Fibroblast of lung (primary cell): ENCODE measurements around the gene USF1. TPM values are rescaled to one million over a fixed set of nuclear protein-coding genes. Genes with fewer than 3 reads are reported as not detected.

Experiments used
- DNase-seq, 2 donors: peaks; one replicate each; pipeline versions ENCODE4 v3.0.0 to v3.0.0-alpha.2; 2010; ENCODE audit warnings: low read depth in 2 of 2
- H2AFZ ChIP-seq: 2 replicates; pipeline ENCODE4 v1.5.1; 2012; ENCODE audit warnings: low read length, control low read depth, inconsistent platforms
- H3K27ac ChIP-seq: 2 replicates; pipeline ENCODE4 v1.5.1; 2011; ENCODE audit warnings: low read length, control low read depth; ENCODE audit not compliant: insufficient read depth
- H3K27me3 ChIP-seq: 2 replicates; pipeline ENCODE4 v1.5.1; 2011; ENCODE audit warnings: mild to moderate bottlenecking, low read length; ENCODE audit not compliant: control insufficient read depth, insufficient read depth
- H3K36me3 ChIP-seq: 2 replicates; pipeline ENCODE4 v1.5.1; 2011; ENCODE audit warnings: low read length; ENCODE audit not compliant: control insufficient read depth, insufficient read depth
- H3K4me1 ChIP-seq: 2 replicates; pipeline ENCODE4 v1.5.1; 2011; ENCODE audit warnings: low read length; ENCODE audit not compliant: control insufficient read depth, insufficient read depth; ENCODE audit errors: extremely low read depth
- H3K4me2 ChIP-seq: 2 replicates; pipeline ENCODE4 v1.5.1; 2011; ENCODE audit warnings: low read length, control low read depth; ENCODE audit not compliant: insufficient read depth; ENCODE audit errors: extremely low read depth
- H3K4me3 ChIP-seq, 4 experiments: fragments of 200-600 bp in 1 of 4; sonication (generic) in 1 of 4; replicated peaks in 1 of 4; 2 replicates each; pipeline ENCODE4 v1.5.1; 2011 to 2016; ENCODE audit warnings: low read length in 4 of 4, low read depth in 3 of 4, mild to moderate bottlenecking in 3 of 4, control low read depth in 2 of 4, inconsistent platforms in 1 of 4, mixed read lengths in 1 of 4; ENCODE audit not compliant: insufficient read depth in 1 of 4; ENCODE audit errors: control extremely low read depth in 1 of 4
- H3K79me2 ChIP-seq: 2 replicates; pipeline ENCODE4 v1.5.1; 2012; ENCODE audit warnings: mild to moderate bottlenecking, low read length, inconsistent platforms; ENCODE audit not compliant: control insufficient read depth, insufficient read depth
- H3K9ac ChIP-seq: 2 replicates; pipeline ENCODE4 v1.5.1; 2011; ENCODE audit warnings: mild to moderate bottlenecking, low read length, control low read depth; ENCODE audit not compliant: insufficient read depth
- H3K9me3 ChIP-seq: 2 replicates; pipeline ENCODE4 v1.5.1; 2012; ENCODE audit warnings: low read depth, low read length; ENCODE audit not compliant: control insufficient read depth, insufficient read depth
- H4K20me1 ChIP-seq: 2 replicates; pipeline ENCODE4 v1.5.1; 2011; ENCODE audit warnings: low read length; ENCODE audit not compliant: control insufficient read depth, insufficient read depth; ENCODE audit errors: extremely low read depth
- CTCF ChIP-seq, 2 donors: IDR thresholded peaks in 1 of 2; conservative IDR thresholded peaks in 1 of 2; 1 replicate in 1 of 2; 2 replicates in 1 of 2; pipeline ENCODE4 v1.5.1; 2011 to 2012; ENCODE audit warnings: low read length in 2 of 2, control low read depth in 1 of 2, inconsistent platforms in 1 of 2, low read depth in 1 of 2, mild to moderate bottlenecking in 1 of 2
- EZH2 ChIP-seq: IDR thresholded peaks from 2 replicates; pipeline ENCODE4 v1.5.1; 2012; ENCODE audit warnings: low read length, control low read depth, mild to moderate bottlenecking; ENCODE audit errors: missing control alignments
- polyA plus RNA-seq, 2 donors: library from polyadenylated mRNA; depleted of rRNA in 1 of 2; stranded (reverse) in 1 of 2; unstranded in 1 of 2; fragments of >200 nt; gene quantifications; 2 replicates each; pipeline ENCODE4 v1.2.1, GENCODE V29; 2011 to 2012; ENCODE audit warnings: missing spikeins in 1 of 2
- total RNA-seq: library from RNA; depleted of rRNA; stranded (reverse); fragments of >200 nt; gene quantifications from 2 replicates; pipeline ENCODE4 v1.2.1, GENCODE V29; 2014

The USF1 gene
- total and polyA plus RNA-seq, 2 donors (not counting 1 experiment from before 2014, with no cell fraction given) = 23.9 to 80.1 TPM

GRCh38 chr1:161006563-161006962, 39.2 kb downstream of the USF1 start:
- H3K27me3 ChIP-seq = no peaks in the 10 kb centered on the region
- H2AFZ ChIP-seq = no peak overlapping the region
- H3K79me2 ChIP-seq = no peaks in the 10 kb centered on the region
- no peak for DNase-seq
- H3K9ac ChIP-seq = no peak overlapping the region
- H3K4me3 ChIP-seq = no peak overlapping the region
- TF ChIP-seq EZH2 (no peak), CTCF (conservative IDR thresholded peaks at IDR 0.05 in 1 of 2, IDR thresholded peaks at IDR 0.05 in 1 of 2; ENCODE audit: low read depth in 1 of 2, low read length in 2 of 2) (no peak)
- H4K20me1 ChIP-seq = no peaks in the 10 kb centered on the region
- H3K36me3 ChIP-seq = no peaks in the 10 kb centered on the region
- no peaks in the 10 kb centered on the region for H3K4me1 ChIP-seq
- no peak overlapping the region for H3K27ac ChIP-seq
- no peaks in the 10 kb centered on the region for H3K9me3 ChIP-seq
- H3K4me2 ChIP-seq = no peak overlapping the region

DNA sequence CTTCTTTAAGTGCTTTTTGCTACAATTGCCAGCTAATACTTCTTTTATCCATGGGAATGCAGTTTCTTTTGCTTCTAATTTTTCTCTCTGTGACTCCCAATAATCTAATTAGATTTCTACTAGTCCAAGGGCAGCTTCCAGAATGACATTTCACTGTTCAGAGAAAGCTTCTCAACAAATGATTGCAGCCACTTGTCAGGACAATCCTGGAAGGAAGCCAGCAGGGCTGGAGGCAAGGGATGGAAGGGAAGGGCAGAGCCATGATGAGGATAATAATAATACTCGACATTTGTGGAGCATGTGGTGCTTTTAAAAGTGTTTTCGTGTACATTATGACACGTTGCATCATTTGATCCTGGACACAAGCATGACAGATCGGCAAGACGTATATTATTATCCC, 44.3 kb downstream of the USF1 start:
- no peak for DNase-seq
- Histone ChIP-seq H3K27ac (no peak overlapping the region), H3K4me1 (no peaks in the 10 kb centered on the region), H4K20me1 (no peaks in the 10 kb centered on the region), H3K79me2 (no peaks in the 10 kb centered on the region), H2AFZ (no peak overlapping the region), H3K4me2 (no peak overlapping the region), H3K9ac (no peak overlapping the region), H3K27me3 (no peaks in the 10 kb centered on the region), H3K4me3 (no peak overlapping the region), H3K9me3 (no peaks in the 10 kb centered on the region), H3K36me3 (no peaks in the 10 kb centered on the region)
- TF ChIP-seq CTCF (conservative IDR thresholded peaks at IDR 0.05 in 1 of 2, IDR thresholded peaks at IDR 0.05 in 1 of 2; ENCODE audit: low read depth in 1 of 2, low read length in 2 of 2) = no peak
- no peak for TF ChIP-seq EZH2

GRCh38 chr1:161000736-161001480, 44.9 kb downstream of the USF1 start:
- H3K27ac ChIP-seq = no peak overlapping the region
- H3K27me3 ChIP-seq = no peaks in the 10 kb centered on the region
- DNase-seq = no peak
- H2AFZ ChIP-seq = no peak overlapping the region
- H3K4me1 ChIP-seq = no peaks in the 10 kb centered on the region
- H3K79me2 ChIP-seq = no peaks in the 10 kb centered on the region
- H3K4me2 ChIP-seq = no peak overlapping the region
- H3K9me3 ChIP-seq = no peaks in the 10 kb centered on the region
- TF ChIP-seq CTCF (conservative IDR thresholded peaks at IDR 0.05 in 1 of 2, IDR thresholded peaks at IDR 0.05 in 1 of 2; ENCODE audit: low read depth in 1 of 2, low read length in 2 of 2) (no peak), EZH2 (no peak)
- H3K9ac ChIP-seq = no peak overlapping the region
- H3K4me3 ChIP-seq = no peak overlapping the region
- H3K36me3 ChIP-seq = no peaks in the 10 kb centered on the region
- no peaks in the 10 kb centered on the region for H4K20me1 ChIP-seq
